PC-3 (cell line): ENCODE measurements around the gene RCOR1. TPM values are rescaled to one million over a fixed set of nuclear protein-coding genes. Genes with fewer than 3 reads are reported as not detected.

Experiments
- ATAC-seq: fragments of 200-7000 bp; cut with Tn5 transposase; 2 replicates; pipeline ENCODE4 v1.9.1; 2020; ENCODE audit warnings: mild to moderate bottlenecking, moderate library complexity
- BruUV-seq: library from RNA; stranded (reverse); fragments of 400-500 nt; replicated peaks from 2 replicates; lab custom pipeline; 2021; lab: Mats Ljungman, UMichigan
- CTCF ChIA-PET: fragments of 300-600 bp; sonication (Branson Sonifier 250); formaldehyde crosslinking; loops from one replicate; lab custom pipeline; 2022; ENCODE audit warnings: antibody characterized with exemption; lab: Charles Lee
- POLR2A ChIA-PET: fragments of 300-600 bp; sonication (Branson Sonifier 250); formaldehyde crosslinking; loops from one replicate; lab custom pipeline; 2022; ENCODE audit warnings: antibody characterized with exemption; ENCODE audit not compliant: unreplicated experiment; lab: Charles Lee
- DNase-seq: peaks from one replicate; pipeline ENCODE4 v3.0.0-alpha.2; 2015
- H2AFZ ChIP-seq: fragments of 300-600 bp; sonication (generic); 2 replicates; pipeline ENCODE4 v1.6.0; 2016; ENCODE audit warnings: antibody characterized with exemption, low read length
- H3F3A ChIP-seq: fragments of 300-600 bp; sonication (generic); one replicate; pipeline ENCODE4 v1.6.0; 2017; ENCODE audit warnings: antibody characterized with exemption, low read length, control low read depth, mild to moderate bottlenecking; ENCODE audit not compliant: unreplicated experiment
- H3K27ac ChIP-seq: fragments of 300-600 bp; sonication (generic); 2 replicates; pipeline ENCODE4 v1.5.1; 2016; ENCODE audit warnings: mild to moderate bottlenecking, low read length
- H3K27me3 ChIP-seq: fragments of 300-600 bp; sonication (generic); 2 replicates; pipeline ENCODE4 v1.6.1; 2016; ENCODE audit warnings: low read length, mixed read lengths
- H3K36me3 ChIP-seq: fragments of 300-600 bp; sonication (generic); 2 replicates; pipeline ENCODE4 v1.6.1; 2016; ENCODE audit warnings: low read depth, mixed run types, low read length, mixed read lengths
- H3K4me1 ChIP-seq: fragments of 300-600 bp; sonication (generic); 2 replicates; pipeline ENCODE4 v1.5.1; 2016; ENCODE audit warnings: low read length; ENCODE audit not compliant: insufficient read depth
- H3K4me2 ChIP-seq: fragments of 300-600 bp; sonication (generic); 2 replicates; pipeline ENCODE4 v1.6.0; 2016; ENCODE audit warnings: low read length
- H3K4me3 ChIP-seq: fragments of 300-600 bp; sonication (generic); 2 replicates; pipeline ENCODE4 v1.5.1; 2016; ENCODE audit warnings: mild to moderate bottlenecking, low read length, mixed read lengths
- H3K79me2 ChIP-seq: fragments of 300-600 bp; sonication (generic); 2 replicates; pipeline ENCODE4 v1.6.1; 2017; ENCODE audit warnings: low read length, mixed read lengths
- H3K9ac ChIP-seq: fragments of 300-600 bp; sonication (generic); 2 replicates; pipeline ENCODE4 v1.6.0; 2016; ENCODE audit warnings: mild to moderate bottlenecking, low read length
- H3K9me2 ChIP-seq: fragments of 300-600 bp; sonication (generic); replicated peaks from 2 replicates; pipeline ENCODE4 v1.6.1; 2016; ENCODE audit warnings: mixed run types, low read length, mixed read lengths
- H3K9me3 ChIP-seq: fragments of 300-600 bp; sonication (generic); 2 replicates; pipeline ENCODE4 v1.6.1; 2016; ENCODE audit warnings: low read length, mixed read lengths
- H4K20me1 ChIP-seq: fragments of 300-600 bp; sonication (generic); 2 replicates; pipeline ENCODE4 v1.6.1; 2016; ENCODE audit warnings: low read length, mixed read lengths
- CTCF ChIP-seq: fragments of 300-600 bp; sonication (generic); conservative IDR thresholded peaks from 2 replicates; pipeline ENCODE4 v1.5.1; 2017; ENCODE audit warnings: antibody characterized with exemption, low read depth, mild to moderate bottlenecking, low read length
- EZH2 ChIP-seq: fragments of 300-600 bp; sonication (generic); IDR thresholded peaks from one replicate; pipeline ENCODE4 v1.6.1; 2017; ENCODE audit warnings: antibody characterized with exemption, mild to moderate bottlenecking, low read length; ENCODE audit not compliant: unreplicated experiment
- EZH2phosphoT487 ChIP-seq: fragments of 300-600 bp; sonication (generic); IDR thresholded peaks from 2 replicates; pipeline ENCODE4 v1.6.1; 2018; ENCODE audit warnings: mild to moderate bottlenecking, antibody characterized with exemption, low read length, borderline replicate concordance
- intact Hi-C: fragments of 100-400 bp; cut with micrococcal nuclease; formaldehyde crosslinking; loops from 2 replicates; pipeline ENCODE4 v1.9.0; 2023
- total RNA-seq: library from RNA; depleted of rRNA; stranded (reverse); fragments of >200 nt; gene quantifications from 2 replicates; pipeline ENCODE4 v1.2.3, GENCODE V29; 2014

The RCOR1 gene
- total RNA-seq, 1 experiment from 2014 or later: 22.2 TPM

GRCh38 chr14:102772781-102773570, 180.5 kb downstream of the RCOR1 start:
- Histone ChIP-seq H3K4me1 (peaks cover 18% of the 10 kb centered on the region), H3K9me2 (no peaks in the 10 kb centered on the region), H3K4me3 (no peak overlapping the region), H2AFZ (no peak overlapping the region), H3K36me3 (no peaks in the 10 kb centered on the region), H3K27me3 (no peaks in the 10 kb centered on the region), H3K27ac (no peak overlapping the region), H3K79me2 (peaks cover 2% of the 10 kb centered on the region; the same call in 1 of the 2 replicates), H4K20me1 (no peaks in the 10 kb centered on the region), H3K9ac (no peak overlapping the region), H3K4me2 (no peak overlapping the region), H3F3A (no peaks in the 10 kb centered on the region), H3K9me3 (no peaks in the 10 kb centered on the region)
- no TSS peak for BruUV-seq
- intact Hi-C loops: loop anchor here (10.0 kb wide), 1 partner anchor 142 kb away; no protein-coding TSS in a partner anchor
- DNase-seq (no peak), ATAC-seq (no peak)
- CTCF ChIA-PET: interaction anchor here (0.6 kb wide), 1 partner anchor 265 kb away, joined by 3 read pairs; no protein-coding TSS in a partner anchor
- no peak for TF ChIP-seq EZH2
- peak; percentile 39; the same call in 1 of the 2 replicates for TF ChIP-seq CTCF
- POLR2A ChIA-PET: no interaction called here

DNA sequence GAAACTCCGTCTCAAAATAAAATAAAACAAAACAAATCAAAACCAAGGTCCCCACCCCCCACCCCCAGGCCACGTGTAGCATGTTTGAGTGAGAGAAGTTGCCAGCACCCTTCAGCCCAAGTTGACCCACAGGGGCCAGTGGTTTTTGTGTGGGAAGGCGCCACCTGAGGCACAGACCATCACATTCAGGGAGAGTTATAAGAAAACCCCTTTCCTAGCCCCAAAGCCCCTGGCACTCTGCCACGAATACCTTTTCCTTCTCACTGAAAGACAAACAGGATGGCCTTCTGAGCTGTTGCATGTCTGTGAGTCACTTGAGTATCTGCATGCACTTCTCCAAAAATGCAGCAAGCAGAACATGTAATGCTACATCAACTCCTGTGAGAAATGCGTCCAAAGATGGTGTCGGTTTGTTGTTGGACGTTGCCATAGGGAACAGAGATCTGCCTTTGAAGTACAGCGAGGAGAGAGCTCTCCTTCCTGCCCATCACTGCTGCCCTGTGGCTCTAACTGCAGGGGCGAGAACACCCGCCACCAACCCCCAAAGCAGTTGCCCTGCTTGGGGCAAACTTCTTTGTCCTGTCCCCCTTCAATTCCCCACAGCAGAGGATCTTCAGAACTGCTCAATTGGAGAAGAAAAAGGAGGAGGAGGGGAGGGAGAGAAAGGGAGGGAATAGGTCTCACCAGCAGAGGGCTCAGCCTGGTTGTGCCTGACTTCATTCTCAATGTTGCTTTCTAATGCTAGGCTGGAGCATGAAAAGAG, 182.1 kb downstream of the RCOR1 start:
- Histone ChIP-seq H3K9me2 (no peaks in the 10 kb centered on the region), H3F3A (no peaks in the 10 kb centered on the region), H3K9me3 (no peaks in the 10 kb centered on the region), H3K4me2 (peak overlapping the region; percentile 68), H3K79me2 (peaks cover 18% of the 10 kb centered on the region), H4K20me1 (peaks cover 14% of the 10 kb centered on the region), H2AFZ (peak overlapping the region; percentile 79), H3K27me3 (no peaks in the 10 kb centered on the region), H3K27ac (peak overlapping the region; percentile 33), H3K4me1 (peaks cover 26% of the 10 kb centered on the region), H3K36me3 (no peaks in the 10 kb centered on the region), H3K9ac (no peak overlapping the region), H3K4me3 (peak overlapping the region; percentile 7; the same call in 1 of the 2 replicates)
- TF ChIP-seq CTCF: peak; percentile 72
- TF ChIP-seq EZH2phosphoT487: no peak
- TF ChIP-seq EZH2: no peak
- peak; percentile 65 for DNase-seq
- CTCF ChIA-PET: no interaction called here
- no TSS peak for BruUV-seq
- intact Hi-C loops: loop anchor here (5.0 to 10.0 kb wide), 2 partner anchors 77 to 140 kb away; no protein-coding TSS in a partner anchor
- peak; percentile 27 for ATAC-seq
- POLR2A ChIA-PET: no interaction called here
